LHCN-M2 (cell line): ENCODE results near the gene ZBTB22. TPM values are rescaled to one million over a fixed set of nuclear protein-coding genes. Genes with fewer than 3 reads are reported as not detected.
"Not testable (repeated sequence)": the region's sequence is repeated elsewhere in the genome, so short reads cannot be mapped to it uniquely, and the experiment has no call there.

Experiments used
- DNase-seq: peaks from one replicate; pipeline ENCODE4 v3.0.0-alpha.2; 2012; ENCODE audit warnings: low read depth
- total RNA-seq: library from RNA; depleted of rRNA; stranded (reverse); fragments of >200 nt; gene quantifications from 2 replicates; pipeline ENCODE4 v1.2.3, GENCODE V29; 2014; rRNA removed

Gene ZBTB22
- total RNA-seq, 1 experiment from 2014 or later = 15.0 TPM

DNA sequence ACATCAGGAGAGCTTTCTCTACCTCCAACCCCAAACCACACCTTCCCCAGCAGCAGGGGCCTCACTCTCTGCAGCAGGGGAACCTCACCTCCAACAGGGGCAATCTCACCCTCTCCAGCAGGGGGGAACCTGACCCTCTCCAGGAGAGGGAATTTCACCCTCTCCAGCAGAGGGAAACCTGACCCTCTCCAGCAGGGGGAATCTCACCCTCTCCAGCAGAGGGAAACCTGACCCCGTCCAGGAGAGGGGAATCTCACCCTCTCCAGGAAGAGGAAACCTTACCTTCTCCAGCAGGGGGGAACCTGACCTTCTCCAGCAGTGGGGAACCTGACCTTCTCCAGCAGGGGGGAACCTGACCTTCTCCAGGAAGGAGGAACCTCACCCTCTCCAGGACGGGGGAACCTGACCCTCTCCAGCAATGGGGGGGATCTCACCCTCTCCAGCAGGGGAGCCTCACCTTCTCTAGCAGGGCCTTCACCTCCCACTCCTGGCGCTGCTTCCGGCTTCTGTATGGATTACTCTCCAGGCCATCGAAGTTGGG is 37.5 kb downstream of the ZBTB22 start:
- DNase-seq = peak; percentile 62

DNA sequence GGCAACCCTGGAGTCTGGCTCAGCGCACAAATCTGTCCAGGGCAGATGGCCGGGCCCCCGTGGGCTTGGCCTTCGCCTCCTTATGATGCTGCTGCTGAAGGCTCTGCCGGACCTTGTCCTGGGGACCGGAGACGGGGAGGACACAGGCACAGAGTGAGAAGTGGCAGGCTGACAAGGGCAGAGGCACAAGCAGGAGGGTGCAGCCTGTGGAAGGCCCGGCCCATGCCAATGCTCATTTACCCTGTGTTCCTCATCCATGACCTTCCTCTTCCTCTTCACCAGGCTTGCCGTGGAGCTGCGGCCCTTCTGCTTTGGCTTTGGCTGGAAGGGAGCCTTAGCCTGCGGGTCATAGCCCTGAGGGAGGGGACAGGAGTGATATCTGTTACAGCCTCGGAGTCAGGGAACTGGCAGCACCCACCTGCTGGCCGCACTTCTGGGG is 38.3 kb downstream of the ZBTB22 start:
- DNase-seq = no peak

DNA sequence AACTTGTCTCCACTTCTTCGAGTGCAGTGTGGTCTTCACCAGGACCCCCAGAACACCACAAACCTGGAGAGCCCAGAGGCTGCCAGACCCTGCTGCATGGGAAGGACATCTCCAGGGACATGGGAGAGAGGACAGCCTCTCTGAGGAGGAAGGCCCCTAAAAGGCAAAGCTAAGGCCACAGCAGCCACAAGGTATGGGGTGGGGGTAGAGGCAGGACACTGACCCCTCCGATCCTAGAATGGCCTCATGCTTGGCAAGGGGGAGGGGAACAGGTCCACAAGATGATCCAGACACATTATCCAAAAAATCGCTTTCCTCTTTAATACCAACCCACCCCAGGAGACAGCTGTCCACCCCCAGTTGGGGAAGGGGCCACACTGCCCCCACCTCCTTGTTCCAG is 38.7 kb downstream of the ZBTB22 start:
- no peak for DNase-seq

- DNase-seq = no peak
Measured at GRCh38 chr6:33278392-33278741, 39.2 kb downstream of the ZBTB22 start.

DNA sequence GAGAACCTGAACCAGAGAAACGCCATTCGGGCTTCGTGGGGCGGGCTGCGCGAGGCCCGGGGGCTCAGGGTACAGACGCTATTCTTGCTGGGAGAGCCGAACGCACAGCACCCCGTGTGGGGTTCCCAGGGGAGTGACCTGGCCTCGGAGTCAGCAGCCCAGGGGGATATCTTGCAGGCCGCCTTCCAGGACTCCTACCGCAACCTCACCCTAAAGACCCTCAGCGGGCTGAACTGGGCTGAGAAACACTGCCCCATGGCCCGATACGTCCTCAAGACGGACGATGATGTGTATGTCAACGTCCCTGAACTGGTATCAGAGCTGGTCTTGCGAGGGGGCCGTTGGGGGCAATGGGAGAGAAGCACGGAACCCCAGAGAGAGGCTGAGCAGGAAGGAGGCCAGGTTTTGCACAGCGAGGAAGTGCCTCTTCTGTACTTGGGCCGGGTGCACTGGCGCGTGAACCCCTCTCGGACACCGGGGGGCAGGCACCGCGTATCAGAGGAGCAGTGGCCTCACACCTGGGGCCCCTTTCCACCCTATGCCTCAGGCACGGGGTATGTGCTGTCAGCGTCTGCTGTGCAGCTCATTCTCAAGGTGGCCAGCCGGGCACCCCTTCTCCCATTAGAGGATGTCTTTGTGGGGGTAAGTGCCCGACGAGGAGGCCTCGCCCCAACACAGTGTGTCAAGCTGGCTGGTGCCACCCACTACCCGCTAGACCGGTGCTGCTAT is 39.7 kb downstream of the ZBTB22 start:
- no peak for DNase-seq

- peak; percentile 36 for DNase-seq
Measured at GRCh38 chr6:33276864-33277662, 40.5 kb downstream of the ZBTB22 start, which contains the start of gene B3GALT4. TSS of gene B3GALT4 (plus strand) at chr6:33277123. CDS start at chr6:33277420, 297 bp downstream.

DNA sequence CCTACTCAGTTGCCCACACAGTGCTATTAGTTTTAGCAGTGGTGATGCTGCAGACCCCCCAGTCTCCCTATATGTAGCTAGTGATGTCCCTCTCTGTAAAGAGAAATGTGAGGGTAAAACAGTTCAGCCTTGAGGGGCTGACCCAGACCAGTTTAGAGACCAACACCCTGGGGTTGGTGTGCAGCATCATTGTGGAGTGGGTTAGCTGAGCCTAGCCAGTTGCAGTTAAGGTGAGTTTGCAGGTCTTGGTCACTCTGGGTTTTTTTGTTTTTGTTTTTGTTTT is 41.0 kb downstream of the ZBTB22 start:
- DNase-seq = no peak

GRCh38 chr6:33275795-33276580 is 41.6 kb downstream of the ZBTB22 start:
- not testable (repeated sequence) for DNase-seq

DNA sequence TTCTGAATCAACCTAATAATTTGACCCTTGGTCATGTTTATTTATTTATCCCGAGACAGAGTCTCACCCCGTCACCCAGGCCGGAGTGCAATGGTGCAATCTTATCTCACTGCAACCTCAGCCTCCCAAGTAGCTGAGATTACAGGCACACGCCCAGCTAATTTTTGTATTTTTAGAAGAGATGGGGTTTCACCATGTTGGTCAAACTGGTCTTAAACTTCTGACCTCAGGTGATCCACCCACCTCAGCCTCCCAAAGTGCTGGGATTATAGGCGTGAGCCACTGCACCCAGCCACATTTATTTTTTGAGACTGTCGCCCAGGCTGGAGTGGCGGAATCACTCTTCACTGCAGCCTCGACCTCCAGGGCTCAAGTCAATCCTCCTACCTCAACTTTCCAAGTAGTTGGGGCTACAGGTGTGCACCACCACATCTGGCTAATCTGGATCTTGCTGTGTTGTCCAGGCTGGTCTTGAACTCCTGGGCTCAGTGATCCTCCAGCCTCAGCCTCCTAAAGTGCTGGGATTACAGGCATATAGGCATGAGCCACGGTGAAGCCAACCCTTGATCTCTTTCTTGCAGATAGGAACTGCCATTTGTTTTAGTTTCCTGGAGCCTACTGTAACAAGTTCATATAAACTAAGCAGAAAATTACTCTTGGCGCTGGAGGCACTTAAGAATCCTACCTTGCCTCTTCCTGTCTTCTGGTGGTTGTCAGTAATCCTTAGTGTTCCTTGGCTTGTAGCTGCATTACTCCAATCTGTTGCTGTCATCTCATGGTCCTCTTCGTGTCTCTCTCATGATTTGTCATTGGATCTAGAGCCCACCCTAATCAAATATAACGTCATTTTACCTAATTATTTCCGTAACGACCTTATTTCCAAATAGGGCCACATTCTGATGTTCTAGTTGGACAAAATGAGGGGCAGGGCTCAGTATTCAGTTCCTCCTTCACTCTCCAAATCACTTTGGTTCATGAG is 43.3 kb downstream of the ZBTB22 start:
- no peak for DNase-seq

DNA sequence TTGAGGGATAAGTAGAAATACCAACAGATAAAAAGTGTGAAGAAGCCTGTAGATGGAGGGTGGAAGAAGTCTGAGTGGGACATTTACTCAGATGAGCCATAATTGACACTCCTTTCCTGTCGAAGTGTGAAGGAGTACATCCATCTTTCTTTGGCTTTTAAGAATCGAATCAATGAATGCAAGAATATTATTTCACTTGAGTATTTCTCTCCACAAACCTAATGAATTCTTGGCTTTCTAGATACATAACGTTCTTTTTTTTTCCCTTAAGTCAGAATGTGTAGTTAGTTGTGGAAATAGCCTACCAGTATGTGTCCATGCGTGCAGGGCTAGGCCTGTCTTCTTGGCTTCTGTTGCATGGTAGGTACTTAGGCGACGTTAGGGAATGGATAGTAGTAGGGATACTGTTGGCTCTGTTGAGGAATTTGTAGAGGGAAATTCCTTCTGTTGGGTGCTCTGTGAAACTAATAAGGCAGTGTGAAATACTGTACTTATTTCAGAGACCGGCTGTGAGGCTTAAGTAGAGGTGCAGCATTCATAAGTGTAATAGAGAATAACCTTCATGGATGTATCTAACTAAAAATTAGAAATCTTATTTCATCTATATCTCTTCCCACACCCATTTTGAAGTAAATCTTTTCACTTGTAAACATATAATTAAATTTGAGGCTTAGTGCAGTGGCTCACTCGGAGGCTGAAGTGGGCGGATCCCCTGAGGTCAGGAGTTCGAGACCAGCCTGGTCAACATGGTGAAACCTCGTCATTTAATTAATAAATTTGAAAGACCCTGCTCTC is 44.2 kb downstream of the ZBTB22 start:
- no peak for DNase-seq

- no peak for DNase-seq
Measured at GRCh38 chr6:33272275-33273128, 45.0 kb downstream of the ZBTB22 start.

- peak; percentile 99 for DNase-seq
Measured at GRCh38 chr6:33271468-33272274, 45.9 kb downstream of the ZBTB22 start, which contains the start of the genes RPS18 and VPS52. TSS of gene RPS18 (plus strand) at chr6:33272075. CDS start at chr6:33272120, 45 bp downstream. TSS of gene VPS52 (minus strand) at chr6:33271876. CDS start at chr6:33271675, 201 bp downstream.

- no peak for DNase-seq
Measured at GRCh38 chr6:33271117-33271467, 46.5 kb downstream of the ZBTB22 start.

Other genes starting within 250 kb of the ZBTB22 start
- gene HLA-DPA1, start 244.1 kb downstream of the ZBTB22 start, total RNA-seq = 0.86 and 3.4 TPM in 2 replicates
- 1.0 and 3.8 TPM in 2 replicates for gene HLA-DPB1, start 241.8 kb downstream of the ZBTB22 start, total RNA-seq
- 0.96 and 1.1 TPM in 2 replicates for gene COL11A2, start 125.3 kb downstream of the ZBTB22 start, total RNA-seq
- gene RXRB, start 117.1 kb downstream of the ZBTB22 start, total RNA-seq = 17.4 and 23.0 TPM in 2 replicates
- gene SLC39A7, start 116.9 kb downstream of the ZBTB22 start, total RNA-seq = 91.9 and 104 TPM in 2 replicates
- gene HSD17B8, start 113.1 kb downstream of the ZBTB22 start, total RNA-seq = 7.9 and 9.1 TPM in 2 replicates
- gene RING1, start 109.2 kb downstream of the ZBTB22 start, total RNA-seq = 17.4 and 22.2 TPM in 2 replicates
- gene VPS52, start 45.9 kb downstream of the ZBTB22 start, total RNA-seq = 40.0 and 51.0 TPM in 2 replicates
- gene RPS18, start 45.7 kb downstream of the ZBTB22 start, total RNA-seq = 2,111 and 2,414 TPM in 2 replicates
- gene B3GALT4, start 40.6 kb downstream of the ZBTB22 start, total RNA-seq = 0.06 and 0.19 TPM in 2 replicates
- gene WDR46, start 28.5 kb downstream of the ZBTB22 start, total RNA-seq = 83.7 and 98.3 TPM in 2 replicates
- gene PFDN6, start 28.1 kb downstream of the ZBTB22 start, total RNA-seq = 67.6 and 82.1 TPM in 2 replicates
- gene RGL2, start 18.8 kb downstream of the ZBTB22 start, total RNA-seq = 20.6 and 24.4 TPM in 2 replicates
- 44.9 and 57.9 TPM in 2 replicates for gene TAPBP, start 3.7 kb downstream of the ZBTB22 start, total RNA-seq
- 51.6 and 64.3 TPM in 2 replicates for gene DAXX, start 5.2 kb upstream of the ZBTB22 start, total RNA-seq
- gene KIFC1, start 74.1 kb upstream of the ZBTB22 start, total RNA-seq = 97.6 and 98.5 TPM in 2 replicates
- gene PHF1, start 93.3 kb upstream of the ZBTB22 start, total RNA-seq = 39.3 and 49.7 TPM in 2 replicates
- gene CUTA, start 100.4 kb upstream of the ZBTB22 start, total RNA-seq = 230 and 234 TPM in 2 replicates
- gene SYNGAP1, start 102.3 kb upstream of the ZBTB22 start, total RNA-seq = 2.4 and 4.2 TPM in 2 replicates
- 5.5 and 5.7 TPM in 2 replicates for gene ZBTB9, start 136.8 kb upstream of the ZBTB22 start, total RNA-seq